ENCODE measurements around the gene FBXL14.

- TF ChIP-seq, protein P1, sequence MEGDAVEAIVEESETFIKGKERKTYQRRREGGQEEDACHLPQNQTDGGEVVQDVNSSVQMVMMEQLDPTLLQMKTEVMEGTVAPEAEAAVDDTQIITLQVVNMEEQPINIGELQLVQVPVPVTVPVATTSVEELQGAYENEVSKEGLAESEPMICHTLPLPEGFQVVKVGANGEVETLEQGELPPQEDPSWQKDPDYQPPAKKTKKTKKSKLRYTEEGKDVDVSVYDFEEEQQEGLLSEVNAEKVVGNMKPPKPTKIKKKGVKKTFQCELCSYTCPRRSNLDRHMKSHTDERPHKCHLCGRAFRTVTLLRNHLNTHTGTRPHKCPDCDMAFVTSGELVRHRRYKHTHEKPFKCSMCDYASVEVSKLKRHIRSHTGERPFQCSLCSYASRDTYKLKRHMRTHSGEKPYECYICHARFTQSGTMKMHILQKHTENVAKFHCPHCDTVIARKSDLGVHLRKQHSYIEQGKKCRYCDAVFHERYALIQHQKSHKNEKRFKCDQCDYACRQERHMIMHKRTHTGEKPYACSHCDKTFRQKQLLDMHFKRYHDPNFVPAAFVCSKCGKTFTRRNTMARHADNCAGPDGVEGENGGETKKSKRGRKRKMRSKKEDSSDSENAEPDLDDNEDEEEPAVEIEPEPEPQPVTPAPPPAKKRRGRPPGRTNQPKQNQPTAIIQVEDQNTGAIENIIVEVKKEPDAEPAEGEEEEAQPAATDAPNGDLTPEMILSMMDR (IDR thresholded peaks at IDR 0.05; ENCODE audit: insufficient read depth, low read length, poor library complexity, severe bottlenecking), result no peak
- TF ChIP-seq EZH2phosphoT487 (conservative IDR thresholded peaks at IDR 0.05; ENCODE audit: low read length), result no peak
Measured at GRCh38 chr12:1523046-1523445, 71.3 kb downstream of the FBXL14 start.

Data from SU-DHL-6 (cell line).